Epithelial cell of proximal tubule (primary cell): ENCODE data around the gene ZFX. TPM values are rescaled to one million over a fixed set of nuclear protein-coding genes. Genes with fewer than 3 reads are reported as not detected.

Source experiments
- DNase-seq: peaks from one replicate; pipeline ENCODE4 v3.0.0-alpha.2; 2011; ENCODE audit warnings: low read depth
- H3K4me3 ChIP-seq: 2 replicates; pipeline ENCODE4 v1.5.1; 2011; ENCODE audit warnings: low read depth, mild to moderate bottlenecking, low read length
- total RNA-seq: library from RNA; depleted of rRNA; stranded (reverse); fragments of >200 nt; gene quantifications from 2 replicates; pipeline ENCODE4 v1.2.3, GENCODE V29; 2015
- TF ChIP-seq, protein P1 (sequence below): conservative IDR thresholded peaks from 2 replicates; pipeline ENCODE4 v1.5.1; 2012; ENCODE audit warnings: low read depth, mild to moderate bottlenecking, low read length

ZFX gene
- total RNA-seq, 1 donor from 2014 or later = 10.8 TPM

DNA sequence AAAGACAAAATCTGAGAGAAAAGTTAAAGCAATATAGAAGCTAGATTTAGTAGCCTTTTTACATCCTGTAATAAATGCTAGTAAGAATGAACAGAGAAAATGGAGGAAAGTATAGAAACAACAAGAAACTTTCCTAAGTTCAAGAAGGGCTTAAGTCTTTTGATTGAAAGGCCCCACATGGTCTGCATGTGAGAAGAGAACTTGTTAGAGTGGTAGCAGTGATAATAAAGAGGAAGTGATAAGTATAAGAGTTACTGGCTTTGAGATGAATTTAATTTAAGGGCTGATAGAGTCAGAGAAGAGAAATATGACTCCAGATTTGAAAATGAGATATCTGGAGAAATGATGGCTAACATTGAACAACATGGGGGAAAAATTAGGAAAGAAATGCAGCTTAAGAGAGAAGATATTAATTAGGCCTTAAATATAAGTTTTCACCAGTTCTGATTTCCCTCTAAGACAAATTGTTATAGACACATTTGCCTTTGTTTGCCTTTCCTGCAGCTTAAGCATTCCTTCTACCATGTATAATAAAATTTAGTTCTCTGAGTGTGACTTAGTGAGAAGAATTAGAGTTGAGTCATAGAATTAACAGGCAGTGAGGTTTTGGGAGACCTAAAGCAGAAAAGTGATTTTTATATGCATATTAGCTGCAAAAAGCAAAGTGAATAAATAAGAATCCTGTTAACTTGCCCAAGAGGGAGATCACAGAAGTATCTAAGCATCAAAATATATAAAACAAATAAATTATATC is 18.4 kb downstream of the ZFX start:
- TF ChIP-seq, protein P1, sequence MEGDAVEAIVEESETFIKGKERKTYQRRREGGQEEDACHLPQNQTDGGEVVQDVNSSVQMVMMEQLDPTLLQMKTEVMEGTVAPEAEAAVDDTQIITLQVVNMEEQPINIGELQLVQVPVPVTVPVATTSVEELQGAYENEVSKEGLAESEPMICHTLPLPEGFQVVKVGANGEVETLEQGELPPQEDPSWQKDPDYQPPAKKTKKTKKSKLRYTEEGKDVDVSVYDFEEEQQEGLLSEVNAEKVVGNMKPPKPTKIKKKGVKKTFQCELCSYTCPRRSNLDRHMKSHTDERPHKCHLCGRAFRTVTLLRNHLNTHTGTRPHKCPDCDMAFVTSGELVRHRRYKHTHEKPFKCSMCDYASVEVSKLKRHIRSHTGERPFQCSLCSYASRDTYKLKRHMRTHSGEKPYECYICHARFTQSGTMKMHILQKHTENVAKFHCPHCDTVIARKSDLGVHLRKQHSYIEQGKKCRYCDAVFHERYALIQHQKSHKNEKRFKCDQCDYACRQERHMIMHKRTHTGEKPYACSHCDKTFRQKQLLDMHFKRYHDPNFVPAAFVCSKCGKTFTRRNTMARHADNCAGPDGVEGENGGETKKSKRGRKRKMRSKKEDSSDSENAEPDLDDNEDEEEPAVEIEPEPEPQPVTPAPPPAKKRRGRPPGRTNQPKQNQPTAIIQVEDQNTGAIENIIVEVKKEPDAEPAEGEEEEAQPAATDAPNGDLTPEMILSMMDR = no peak
- no peak for DNase-seq

DNA sequence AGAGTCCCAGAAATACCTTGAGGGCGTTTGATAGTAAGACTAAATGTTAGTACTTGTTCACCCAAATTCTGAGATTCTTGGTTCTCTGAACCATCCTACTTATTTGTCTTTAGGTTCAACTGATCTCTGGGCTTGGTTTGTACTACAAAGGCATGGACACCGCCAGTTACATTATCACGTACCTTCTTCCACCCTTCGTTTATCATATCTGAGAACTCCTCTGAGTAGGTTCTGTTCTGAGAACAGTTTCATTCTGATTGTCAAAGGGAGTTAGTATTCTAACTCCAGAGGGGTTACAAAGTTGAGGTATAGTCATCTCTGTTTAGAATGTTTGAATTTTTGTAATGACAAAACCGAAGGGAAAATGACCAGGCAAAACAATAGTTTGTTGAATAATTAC is 19.3 kb downstream of the ZFX start:
- no peak for DNase-seq
- TF ChIP-seq, protein P1 = no peak
- H3K4me3 ChIP-seq = no peak overlapping the region

More for the DNA sequence above, 18.4 kb downstream of the ZFX start:
- no peak overlapping the region for H3K4me3 ChIP-seq

DNA sequence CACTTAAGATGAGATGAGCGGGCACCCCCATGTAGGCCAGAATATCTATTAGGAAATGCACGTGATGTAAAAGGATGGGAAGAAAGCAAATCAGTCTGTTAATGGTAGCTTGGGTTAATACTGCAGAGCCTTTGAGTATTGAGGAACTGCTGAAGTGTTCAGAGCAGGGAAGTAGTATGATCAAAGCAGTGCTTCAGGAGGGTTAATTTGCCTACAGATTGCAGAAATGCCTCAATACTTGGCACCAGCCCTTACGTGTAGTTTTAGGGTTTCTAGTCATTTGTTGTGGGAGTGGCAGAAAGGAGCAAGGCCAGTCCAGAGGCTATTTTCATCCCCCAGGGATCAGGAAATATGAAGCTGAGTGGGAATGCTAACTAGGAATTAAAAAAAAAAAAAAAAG is 19.7 kb downstream of the ZFX start:
- TF ChIP-seq, protein P1 = no peak
- H3K4me3 ChIP-seq = no peak overlapping the region
- DNase-seq = no peak

DNA sequence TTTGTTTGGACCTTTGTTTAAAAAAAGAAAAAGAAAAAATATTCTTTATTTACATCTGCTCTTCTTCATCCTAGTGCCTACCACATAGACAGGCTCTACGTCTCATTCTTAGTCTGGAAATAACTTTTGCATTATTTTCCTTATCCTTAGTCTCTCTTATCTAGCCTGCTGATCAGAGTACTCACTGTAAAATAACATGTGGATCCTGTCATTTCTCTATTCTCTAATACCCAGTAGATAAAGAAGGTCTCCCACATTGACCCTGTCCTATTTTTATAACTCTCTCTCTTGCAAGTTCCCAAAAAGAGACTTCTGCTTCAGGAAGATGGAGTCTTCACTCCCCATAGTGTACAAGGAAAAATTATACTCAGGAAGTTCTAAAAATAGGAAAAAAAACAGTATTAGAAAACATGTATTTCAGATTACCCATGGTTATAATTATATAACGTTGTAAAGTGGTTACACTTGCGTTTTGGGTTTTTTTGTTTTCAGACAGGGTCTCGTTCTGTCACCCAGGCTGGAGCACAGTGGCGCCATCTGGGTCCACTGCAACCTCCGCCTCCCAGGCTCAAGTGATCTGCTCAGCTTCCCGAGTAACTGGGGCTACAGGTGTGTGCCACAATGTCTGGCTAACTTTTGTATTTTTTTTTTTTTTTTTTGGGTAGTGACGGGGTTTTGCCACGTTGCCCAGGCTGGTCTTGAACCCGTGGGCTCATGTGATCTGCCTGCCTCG is 23.8 kb downstream of the ZFX start:
- no peak overlapping the region for H3K4me3 ChIP-seq
- DNase-seq = no peak
- TF ChIP-seq, protein P1 = no peak

DNA sequence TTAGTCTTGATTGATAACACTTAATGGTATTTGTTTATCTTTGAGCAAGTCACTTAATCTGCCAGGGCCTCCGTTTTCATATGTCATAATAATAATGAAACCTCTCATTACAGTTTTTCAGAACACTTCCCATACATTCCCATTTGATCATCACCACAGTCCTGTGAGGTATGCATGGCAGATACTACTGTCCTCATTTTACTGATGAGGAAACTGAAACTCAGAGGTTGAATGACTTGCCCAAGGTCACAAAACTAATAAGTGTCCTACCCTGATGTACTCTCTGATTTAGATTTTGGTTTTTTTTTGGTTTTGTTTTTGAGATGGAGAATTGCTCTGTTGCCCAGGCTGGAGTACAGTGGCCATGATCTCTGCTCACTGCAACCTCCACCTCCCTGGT is 25.7 kb downstream of the ZFX start:
- no peak for DNase-seq
- TF ChIP-seq, protein P1 = no peak
- no peak overlapping the region for H3K4me3 ChIP-seq

DNA sequence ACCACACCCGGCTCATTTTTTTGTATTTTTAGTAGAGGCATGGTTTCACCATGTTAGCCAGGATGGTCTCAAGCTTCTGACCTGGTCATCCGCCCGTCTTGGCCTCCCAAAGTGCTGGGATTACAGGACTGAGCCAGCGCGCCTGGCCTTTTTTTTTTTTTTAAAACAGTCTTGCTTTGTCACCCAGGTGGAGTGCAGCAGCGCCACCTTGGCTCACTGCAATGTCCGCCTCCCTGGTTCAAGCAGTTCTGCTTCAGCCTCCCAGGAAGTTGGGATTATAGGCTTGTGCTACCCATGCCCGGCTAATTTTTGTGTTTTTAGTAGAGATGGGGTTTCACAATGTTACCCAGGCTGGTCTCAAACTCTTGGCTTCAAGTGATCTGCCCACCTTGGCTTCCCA is 28.9 kb downstream of the ZFX start:
- no peak overlapping the region for H3K4me3 ChIP-seq
- no peak for DNase-seq
- TF ChIP-seq, protein P1 = no peak
